MCF 10A (cell line): ENCODE results near the gene TMEM147. TPM values are rescaled to one million over a fixed set of nuclear protein-coding genes. Genes with fewer than 3 reads are reported as not detected.

Experiments
- BruUV-seq: library from RNA; stranded (reverse); fragments of 400-500 nt; replicated peaks from 2 replicates; lab custom pipeline; 2021; lab: Mats Ljungman, UMichigan
- CTCF ChIA-PET: fragments of 300-600 bp; sonication (Branson Sonifier 250); formaldehyde crosslinking; extraction: SDS; loops from one replicate; lab custom pipeline; 2021; ENCODE audit warnings: antibody characterized with exemption, inconsistent platforms; lab: Yijun Ruan, JAX
- POLR2A ChIA-PET: fragments of 300-600, 350-650 bp; sonication (Branson Sonifier 250); formaldehyde crosslinking; extraction: SDS; loops from one replicate; lab custom pipeline; 2020; ENCODE audit warnings: antibody characterized with exemption, inconsistent platforms; lab: Yijun Ruan, JAX
- DNase-seq: peaks from one replicate; pipeline ENCODE4 v3.0.0-alpha.2; 2018; ENCODE audit not compliant: unreplicated experiment
- H3K27ac Mint-ChIP-seq: one replicate; pipeline ENCODE4 v1.8.0; 2022; ENCODE audit warnings: mild to moderate bottlenecking, low read depth, mixed read lengths; ENCODE audit not compliant: unreplicated experiment
- H3K27me3 Mint-ChIP-seq: one replicate; pipeline ENCODE4 v1.8.0; 2022; ENCODE audit warnings: mixed read lengths; ENCODE audit not compliant: insufficient read depth, unreplicated experiment
- H3K36me3 Mint-ChIP-seq: one replicate; pipeline ENCODE4 v1.8.0; 2022; ENCODE audit warnings: mild to moderate bottlenecking, moderate library complexity, mixed read lengths; ENCODE audit not compliant: insufficient read depth, unreplicated experiment
- H3K4me1 Mint-ChIP-seq: one replicate; pipeline ENCODE4 v1.8.0; 2022; ENCODE audit warnings: mixed read lengths; ENCODE audit not compliant: insufficient read depth, unreplicated experiment
- H3K4me3 Mint-ChIP-seq: one replicate; pipeline ENCODE4 v1.8.0; 2022; ENCODE audit warnings: mild to moderate bottlenecking, moderate library complexity, mixed read lengths; ENCODE audit not compliant: unreplicated experiment
- H3K9me3 Mint-ChIP-seq: one replicate; pipeline ENCODE4 v1.8.0; 2022; ENCODE audit warnings: mixed read lengths; ENCODE audit not compliant: unreplicated experiment
- CTCF ChIP-seq: fragments of 200-600 bp; IDR thresholded peaks from one replicate; pipeline ENCODE4 v1.8.0; 2022; ENCODE audit warnings: antibody characterized with exemption, mild to moderate bottlenecking; ENCODE audit not compliant: unreplicated experiment
- intact Hi-C: fragments of 100-400 bp; cut with micrococcal nuclease; formaldehyde crosslinking; loops from 2 replicates; pipeline ENCODE4 v1.14.1; 2022
- total RNA-seq: library from RNA; stranded (reverse); gene quantifications from 2 replicates; pipeline ENCODE4 v1.2.3, GENCODE V29; 2022

TMEM147 gene
- total RNA-seq, 1 experiment from 2014 or later: 110 TPM

- no TSS peak for BruUV-seq
- Mint-ChIP-seq H3K4me3 (no peak overlapping the region), H3K36me3 (peaks cover 5% of the 10 kb centered on the region), H3K4me1 (peaks cover 17% of the 10 kb centered on the region), H3K27ac (no peak overlapping the region), H3K27me3 (peaks cover 24% of the 10 kb centered on the region), H3K9me3 (no peaks in the 10 kb centered on the region)
- no peak for DNase-seq
- no peak for TF ChIP-seq CTCF
- ChIA-PET POLR2A (no interaction called here), CTCF (interaction anchor here (0.6 to 1.8 kb wide), 3 partner anchors 19 to 52 kb away, joined by 3 to 7 read pairs (median 3); no protein-coding TSS in a partner anchor)
- intact Hi-C loops: no loop called here
These were observed 15.9 kb upstream of the TMEM147 start for GRCh38 chr19:35529241-35530218.

GRCh38 chr19:35531291-35531690, 14.1 kb upstream of the TMEM147 start:
- no TSS peak for BruUV-seq
- Mint-ChIP-seq H3K27ac (no peak overlapping the region), H3K4me3 (no peak overlapping the region), H3K36me3 (peaks cover 1% of the 10 kb centered on the region), H3K9me3 (no peaks in the 10 kb centered on the region), H3K27me3 (peaks cover 24% of the 10 kb centered on the region), H3K4me1 (peaks cover 17% of the 10 kb centered on the region)
- no peak for TF ChIP-seq CTCF
- intact Hi-C loops: no loop called here
- ChIA-PET POLR2A (interaction anchor here (0.6 to 1.0 kb wide), 2 partner anchors 13 to 84 kb away, joined by 4 to 5 read pairs; no protein-coding TSS in a partner anchor), CTCF (interaction anchor here (0.9 to 1.3 kb wide), 6 partner anchors 11 to 54 kb away, joined by 3 to 5 read pairs (median 4); no protein-coding TSS in a partner anchor)
- no peak for DNase-seq

GRCh38 chr19:35533201-35533821, 12.1 kb upstream of the TMEM147 start, which contains the start of gene GAPDHS:
Gene GAPDHS (plus strand): TSS chr19:35533456. CDS start chr19:35533528, 72 bp downstream.
- H3K27me3 Mint-ChIP-seq: peaks cover 24% of the 10 kb centered on the region
- no TSS peak for BruUV-seq
- intact Hi-C loops: no loop called here
- no peak for DNase-seq
- no peak within 1 kb of the TSS for H3K27ac Mint-ChIP-seq
- H3K36me3 Mint-ChIP-seq: no peaks in the 10 kb centered on the region
- ChIA-PET CTCF (no interaction called here), POLR2A (no interaction called here)
- peaks cover 7% of the 10 kb centered on the region for H3K4me1 Mint-ChIP-seq
- H3K9me3 Mint-ChIP-seq: no peaks in the 10 kb centered on the region
- no peak within 1 kb of the TSS for H3K4me3 Mint-ChIP-seq
- TF ChIP-seq CTCF: no peak
